Thyroid gland (tissue), 4 donors: ENCODE data around the gene PTPRN2. TPM values are rescaled to one million over a fixed set of nuclear protein-coding genes. Genes with fewer than 3 reads are reported as not detected.
"Not testable (repeated sequence)": the region's sequence is repeated elsewhere in the genome, so short reads cannot be mapped to it uniquely, and the experiment has no call there.

Source experiments
- DNase-seq, 2 donors: peaks; one replicate each; pipeline ENCODE4 v3.0.0-alpha.2; 2019
- H3K27ac ChIP-seq, 3 donors: fragments of 200-600 bp; sonication (generic); 1 replicate in 2 of 3; 2 replicates in 1 of 3; pipeline ENCODE4 v1.5.1; 2016 to 2019; ENCODE audit warnings: mild to moderate bottlenecking in 1 of 3, moderate library complexity in 1 of 3
- H3K27me3 ChIP-seq: fragments of 200-600 bp; sonication (generic); one replicate; pipeline ENCODE4 v1.5.1; 2019
- H3K36me3 ChIP-seq, 2 donors: fragments of 200-600 bp; sonication (generic); one replicate each; pipeline ENCODE4 v1.5.1; 2016 to 2019
- H3K4me1 ChIP-seq, 2 donors: fragments of 200-600 bp; sonication (generic); one replicate each; pipeline ENCODE4 v1.5.1; 2017 to 2019
- H3K4me3 ChIP-seq, 3 donors: fragments of 200-600 bp; sonication (generic); replicated peaks in 1 of 3; 1 replicate in 2 of 3; 2 replicates in 1 of 3; pipeline ENCODE4 v1.5.1; 2016; ENCODE audit warnings: mild to moderate bottlenecking in 1 of 3
- H3K9me3 ChIP-seq: fragments of 200-600 bp; sonication (generic); one replicate; pipeline ENCODE4 v1.5.1; 2017
- CTCF ChIP-seq, 6 experiments: fragments of 200-600 bp in 3 of 6; fragments of 450-650 bp in 3 of 6; sonication (generic) in 3 of 6; IDR thresholded peaks; one replicate each; pipeline ENCODE4 v1.5.1; 2016 to 2019; ENCODE audit warnings: antibody characterized with exemption in 6 of 6, mild to moderate bottlenecking in 2 of 6, inconsistent platforms in 1 of 6, moderate library complexity in 1 of 6
- POLR2A ChIP-seq, 2 donors: fragments of 450-650 bp; IDR thresholded peaks; one replicate each; pipeline ENCODE4 v1.6.1; 2017; ENCODE audit warnings: antibody characterized with exemption in 2 of 2, mild to moderate bottlenecking in 2 of 2, moderate library complexity in 1 of 2
- WGBS, 2 donors: methylation state at CpG; one replicate each; pipeline ENCODE4 v1.1.5; 2017; 5-methylcytosine and 5-hydroxymethylcytosine counted together
- intact Hi-C: fragments of 100-400 bp; cut with DNase I; formaldehyde crosslinking; loops from one replicate; pipeline ENCODE4 v1.15.1; 2023
- microRNA counts, 2 donors: library from miRNA; unstranded; fragments of <30 nt; microRNA quantifications; one replicate each; lab custom pipeline; 2016 to 2017
- microRNA-seq: library from miRNA; unstranded; fragments of <30 nt; microRNA quantifications from one replicate; pipeline ENCODE4, GENCODE V29; 2016
- small RNA-seq: library from RNA; depleted of rRNA; stranded (forward); fragments of <200 nt; gene quantifications from one replicate; pipeline ENCODE3, GENCODE V24; 2016
- total RNA-seq, 4 donors: library from RNA; depleted of rRNA; stranded (reverse); fragments of >200 nt; gene quantifications; one replicate each; pipeline ENCODE4 v1.2.3, GENCODE V29; 2016

Gene PTPRN2
- total RNA-seq, 4 donors from 2014 or later: 4.2 to 9.9 (median 7.7) TPM

- Histone ChIP-seq H3K4me1 (no peaks in the 10 kb centered on the region), H3K36me3 (no peaks in the 10 kb centered on the region), H3K27ac (no peak overlapping the region), H3K9me3 (no peaks in the 10 kb centered on the region), H3K4me3 (no peak overlapping the region), H3K27me3 (no peaks in the 10 kb centered on the region)
- no peak for TF ChIP-seq CTCF (IDR thresholded peaks at IDR 0.05)
- TF ChIP-seq POLR2A (IDR thresholded peaks at IDR 0.05): no peak
- DNase-seq: no peak
- WGBS, 2 donors: 81 to 82% methylated on average over 8 of the region's 8 CpGs
- intact Hi-C loops: no loop called here
These were observed 1097.1 kb downstream of the PTPRN2 start for GRCh38 chr7:157490465-157490912.

DNA sequence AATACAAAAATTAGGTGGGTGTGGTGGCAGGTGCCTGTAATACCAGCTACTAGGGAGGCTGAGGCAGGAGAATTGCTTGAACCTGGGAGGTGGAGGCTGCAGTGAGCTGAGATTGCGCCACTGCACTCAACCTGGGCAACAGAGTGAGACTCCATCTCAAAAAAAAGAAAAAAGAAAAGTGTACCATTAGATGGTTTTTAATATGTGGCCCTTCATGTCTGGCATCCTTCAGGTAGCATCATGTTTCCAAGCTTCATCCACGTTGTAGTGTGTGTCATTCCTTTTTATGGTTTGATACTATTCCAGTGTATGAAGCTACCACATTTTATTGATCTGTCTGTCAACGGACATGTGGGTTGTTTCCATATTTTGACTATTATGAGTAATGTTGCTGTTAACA is 1097.8 kb downstream of the PTPRN2 start:
- H3K27me3 ChIP-seq, H3K27ac ChIP-seq, H3K4me1 ChIP-seq, intact Hi-C loops, H3K4me3 ChIP-seq, H3K9me3 ChIP-seq, DNase-seq, H3K36me3 ChIP-seq: not testable (repeated sequence)
- 74 to 78% methylated on average over 3 of the region's 3 CpGs for WGBS, 2 donors

MicroRNAs encoded within 50 kb of the gene (microRNA counts, 767-probe panel; counts per million panel counts)
- 0 counts per million in 2 donors for microRNA hsa-miR-595 (lab: Ali Mortazavi, UCI)

Small RNA genes lying within 50 kb of the gene (microRNA-seq; reads per million reads assigned to microRNA genes)
- gene MIR153-2 (not detected), gene MIR5707 (not detected), gene MIR595 (not detected)

Small RNA genes lying within 50 kb of the gene (small RNA-seq; reads per million reads assigned to genes)
- gene MIR153-2: not detected
- gene MIR5707: not detected
- gene MIR595: not detected
- gene THAP5P1: not detected

Other genes with a start within 250 kb of the PTPRN2 start
- 1 to 10 TPM; 6.7 to 8.3 (median 7.7) TPM for gene NCAPG2, start 117.0 kb upstream of the PTPRN2 start, total RNA-seq
- gene ESYT2, start 241.7 kb upstream of the PTPRN2 start, total RNA-seq: 100 to 1,000 TPM; 102 to 123 (median 116) TPM